Endodermal cell (in vitro differentiated cells): Measurements from ENCODE around the gene CDH13. TPM values are rescaled to one million over a fixed set of nuclear protein-coding genes. Genes with fewer than 3 reads are reported as not detected.

Experiments
- DNase-seq: peaks from one replicate; pipeline ENCODE4 v3.0.0-alpha.2; 2017
- H3K27ac ChIP-seq: 2 replicates; pipeline ENCODE4 v1.5.1; 2013; ENCODE audit warnings: mild to moderate bottlenecking, low read depth, low read length, moderate library complexity
- H3K27me3 ChIP-seq: 2 replicates; pipeline ENCODE4 v1.6.1; 2013; ENCODE audit warnings: mild to moderate bottlenecking, low read length, moderate library complexity; ENCODE audit not compliant: insufficient read depth, control insufficient read depth, poor library complexity, severe bottlenecking
- H3K36me3 ChIP-seq: 2 replicates; pipeline ENCODE4 v1.7.0; 2013; ENCODE audit warnings: mild to moderate bottlenecking, low read length, moderate library complexity; ENCODE audit not compliant: control insufficient read depth, insufficient read depth
- H3K4me1 ChIP-seq: one replicate; pipeline ENCODE4 v1.7.0; 2013; ENCODE audit warnings: low read length; ENCODE audit not compliant: control insufficient read depth, insufficient read depth
- H3K4me3 ChIP-seq: 2 replicates; pipeline ENCODE4 v1.5.1; 2013; ENCODE audit warnings: mild to moderate bottlenecking, low read length, moderate library complexity
- H3K9ac ChIP-seq: 2 replicates; pipeline ENCODE4 v1.6.1; 2013; ENCODE audit warnings: mild to moderate bottlenecking, low read length, moderate library complexity; ENCODE audit not compliant: poor library complexity, severe bottlenecking; ENCODE audit errors: extremely low read depth
- H3K9me3 ChIP-seq: 2 replicates; pipeline ENCODE4 v1.6.1; 2013; ENCODE audit warnings: mild to moderate bottlenecking, low read length, moderate library complexity; ENCODE audit not compliant: control insufficient read depth
- H3K27ac Mint-ChIP-seq: 2 replicates; pipeline ENCODE4 v1.8.0; 2020; ENCODE audit warnings: mixed read lengths
- H3K27me3 Mint-ChIP-seq: 2 replicates; pipeline ENCODE4 v1.8.0; 2021; ENCODE audit warnings: mild to moderate bottlenecking, mixed read lengths; ENCODE audit not compliant: insufficient read depth
- H3K36me3 Mint-ChIP-seq: 2 replicates; pipeline ENCODE4 v1.8.0; 2020; ENCODE audit warnings: low read depth, mixed read lengths
- H3K4me1 Mint-ChIP-seq: 2 replicates; pipeline ENCODE4 v1.8.0; 2020; ENCODE audit warnings: mixed read lengths
- H3K4me3 Mint-ChIP-seq: 2 replicates; pipeline ENCODE4 v1.8.0; 2020; ENCODE audit warnings: mild to moderate bottlenecking, moderate library complexity, mixed read lengths
- H3K9me3 Mint-ChIP-seq: 2 replicates; pipeline ENCODE4 v1.8.0; 2020; ENCODE audit warnings: mild to moderate bottlenecking, mixed read lengths
- CTCF ChIP-seq: fragments of 200-600 bp; sonication (generic); conservative IDR thresholded peaks from 2 replicates; pipeline ENCODE4 v1.5.0; 2021; ENCODE audit warnings: antibody characterized with exemption, mild to moderate bottlenecking
- WGBS, 2 experiments: methylation state at CpG; one replicate each; pipeline versions ENCODE4 v1.1.5 to v1.1.7; 2013; ENCODE audit warnings: missing lambda C conversion rate in 2 of 2, mixed read lengths in 1 of 2; ENCODE audit not compliant: insufficient coverage in 1 of 2, insufficient read length in 1 of 2; 5-methylcytosine and 5-hydroxymethylcytosine counted together
- total RNA-seq, 2 donors: library from RNA; stranded (reverse); fragmentation: NEBNext Ultra II Directional in 1 of 2; extraction: Animal tissue kit (Norgen Biotek cat#: 25700) in 1 of 2; gene quantifications; 2 replicates in 1 of 2; 3 replicates in 1 of 2; pipeline ENCODE4 v1.2.1, GENCODE V29; 2021

Gene CDH13
- total RNA-seq, 2 donors from 2014 or later = 0.86 to 1.8 TPM

- Mint-ChIP-seq H3K36me3 (no peaks in the 10 kb centered on the region), H3K27ac (no peak overlapping the region), H3K27me3 (no peaks in the 10 kb centered on the region), H3K9me3 (peaks cover 6% of the 10 kb centered on the region), H3K4me3 (no peak overlapping the region), H3K4me1 (peaks cover 11% of the 10 kb centered on the region)
- Histone ChIP-seq H3K27ac (no peak overlapping the region), H3K4me3 (no peak overlapping the region), H3K27me3 (no peaks in the 10 kb centered on the region), H3K9me3 (no peaks in the 10 kb centered on the region), H3K4me1 (no peaks in the 10 kb centered on the region), H3K36me3 (no peaks in the 10 kb centered on the region), H3K9ac (no peak overlapping the region)
- 95 to 100% methylated on average over 7 to 11 of the region's 11 CpGs for WGBS, 2 experiments
- DNase-seq = no peak
- TF ChIP-seq CTCF = no peak
These were observed 336.9 kb downstream of the CDH13 start for GRCh38 chr16:82963653-82964052.

GRCh38 chr16:82965808-82966207 is 339.0 kb downstream of the CDH13 start:
- Mint-ChIP-seq H3K4me1 (peaks cover 11% of the 10 kb centered on the region), H3K36me3 (no peaks in the 10 kb centered on the region), H3K4me3 (no peak overlapping the region), H3K27ac (no peak overlapping the region), H3K27me3 (no peaks in the 10 kb centered on the region), H3K9me3 (peaks cover 8% of the 10 kb centered on the region)
- Histone ChIP-seq H3K27ac (no peak overlapping the region), H3K9ac (no peak overlapping the region), H3K4me1 (no peaks in the 10 kb centered on the region), H3K4me3 (no peak overlapping the region), H3K36me3 (no peaks in the 10 kb centered on the region), H3K27me3 (no peaks in the 10 kb centered on the region), H3K9me3 (no peaks in the 10 kb centered on the region)
- WGBS, 2 experiments = 94 to 96% methylated on average over 4 to 5 of the region's 5 CpGs
- TF ChIP-seq CTCF = no peak
- DNase-seq = no peak

GRCh38 chr16:82967424-82967823 is 340.7 kb downstream of the CDH13 start:
- no peak for DNase-seq
- Histone ChIP-seq H3K4me1 (no peaks in the 10 kb centered on the region), H3K4me3 (no peak overlapping the region), H3K36me3 (no peaks in the 10 kb centered on the region), H3K27me3 (no peaks in the 10 kb centered on the region), H3K27ac (no peak overlapping the region), H3K9me3 (no peaks in the 10 kb centered on the region), H3K9ac (no peak overlapping the region)
- WGBS, 2 experiments = 92 to 93% methylated on average over 2 to 7 of the region's 7 CpGs
- Mint-ChIP-seq H3K4me3 (no peak overlapping the region), H3K27ac (no peak overlapping the region), H3K36me3 (no peaks in the 10 kb centered on the region), H3K4me1 (peaks cover 11% of the 10 kb centered on the region), H3K27me3 (no peaks in the 10 kb centered on the region), H3K9me3 (peaks cover 8% of the 10 kb centered on the region)
- no peak for TF ChIP-seq CTCF
